ENCODE results near the gene ADAMTS14.

ADAMTS14 gene

DNA sequence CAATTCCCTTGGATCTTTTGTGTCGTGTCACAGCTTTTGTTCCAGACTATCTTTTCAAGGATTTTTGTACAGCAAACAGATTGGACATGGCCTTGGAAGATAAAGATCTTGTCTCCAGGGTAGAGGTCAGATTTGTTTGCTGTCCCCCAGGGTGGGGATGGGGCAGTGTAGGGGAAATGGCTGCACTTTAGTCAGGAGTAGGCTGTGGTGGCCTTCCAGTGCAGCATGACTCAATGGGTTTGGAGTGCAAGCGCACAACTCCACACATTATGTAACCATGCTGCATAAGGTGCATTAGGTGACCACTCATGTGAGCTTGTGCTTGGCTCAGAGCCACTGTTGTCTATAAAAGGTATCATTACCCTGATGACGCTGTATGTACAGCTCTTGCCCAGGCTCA is 23.9 kb upstream of the ADAMTS14 start:
- H4K20me1 ChIP-seq (ENCODE audit: insufficient read depth, low read length): no peaks in the 10 kb centered on the region
- H2AFZ ChIP-seq (ENCODE audit: low read depth, low read length): no peak overlapping the region
- no peaks in the 10 kb centered on the region for H3K4me1 ChIP-seq (ENCODE audit: insufficient read depth, low read length)
- no peaks in the 10 kb centered on the region for H3K36me3 ChIP-seq (ENCODE audit: insufficient read depth, low read length)
- no peak overlapping the region for H3K4me2 ChIP-seq (ENCODE audit: insufficient read depth, low read length)
- ATAC-seq (ENCODE audit: insufficient read depth, low read depth) (no peak), DNase-seq (peak; percentile 26)
- no peaks in the 10 kb centered on the region for H3K79me2 ChIP-seq (ENCODE audit: insufficient read depth, low read length)
- no peak overlapping the region for H3K27ac ChIP-seq (ENCODE audit: low read length)
- H3K9me3 ChIP-seq (ENCODE audit: insufficient read depth, low read length, severe bottlenecking): peaks cover 45% of the 10 kb centered on the region
- no peak overlapping the region for H3K9ac ChIP-seq (ENCODE audit: low read depth, low read length)
- TF ChIP-seq, protein P1, sequence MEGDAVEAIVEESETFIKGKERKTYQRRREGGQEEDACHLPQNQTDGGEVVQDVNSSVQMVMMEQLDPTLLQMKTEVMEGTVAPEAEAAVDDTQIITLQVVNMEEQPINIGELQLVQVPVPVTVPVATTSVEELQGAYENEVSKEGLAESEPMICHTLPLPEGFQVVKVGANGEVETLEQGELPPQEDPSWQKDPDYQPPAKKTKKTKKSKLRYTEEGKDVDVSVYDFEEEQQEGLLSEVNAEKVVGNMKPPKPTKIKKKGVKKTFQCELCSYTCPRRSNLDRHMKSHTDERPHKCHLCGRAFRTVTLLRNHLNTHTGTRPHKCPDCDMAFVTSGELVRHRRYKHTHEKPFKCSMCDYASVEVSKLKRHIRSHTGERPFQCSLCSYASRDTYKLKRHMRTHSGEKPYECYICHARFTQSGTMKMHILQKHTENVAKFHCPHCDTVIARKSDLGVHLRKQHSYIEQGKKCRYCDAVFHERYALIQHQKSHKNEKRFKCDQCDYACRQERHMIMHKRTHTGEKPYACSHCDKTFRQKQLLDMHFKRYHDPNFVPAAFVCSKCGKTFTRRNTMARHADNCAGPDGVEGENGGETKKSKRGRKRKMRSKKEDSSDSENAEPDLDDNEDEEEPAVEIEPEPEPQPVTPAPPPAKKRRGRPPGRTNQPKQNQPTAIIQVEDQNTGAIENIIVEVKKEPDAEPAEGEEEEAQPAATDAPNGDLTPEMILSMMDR (IDR thresholded peaks at IDR 0.05; ENCODE audit: borderline replicate concordance, extremely low read depth, low read length, poor library complexity, severe bottlenecking): no peak
- TF ChIP-seq EZH2 (IDR thresholded peaks at IDR 0.05; ENCODE audit: borderline replicate concordance, low read depth, low read length, severe bottlenecking): no peak
- no peak overlapping the region for H3K4me3 ChIP-seq (ENCODE audit: low read depth in 1 of 2, low read length in 2 of 2)
- H3K27me3 ChIP-seq (ENCODE audit: insufficient read depth, low read length, poor library complexity): no peaks in the 10 kb centered on the region

DNA sequence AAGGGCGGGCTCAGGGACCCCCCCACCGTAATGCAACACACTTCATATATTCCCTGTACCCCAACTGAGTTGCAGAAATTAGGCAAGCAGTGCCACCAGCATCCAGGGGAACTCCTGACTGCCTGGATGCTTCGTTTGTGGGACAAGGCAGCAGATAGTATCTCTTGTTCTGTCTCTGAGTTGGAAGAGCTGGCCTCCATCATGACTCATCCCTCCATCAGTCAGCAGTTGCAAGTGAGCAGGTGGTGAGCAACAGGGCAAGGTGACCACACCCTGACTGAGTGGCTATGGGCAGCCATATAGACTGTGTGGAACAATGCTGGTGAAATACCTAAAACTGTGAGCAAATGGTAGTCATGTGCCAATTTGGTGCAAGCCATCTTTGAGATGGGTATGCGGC is 22.8 kb upstream of the ADAMTS14 start:
- Histone ChIP-seq H3K4me2 (ENCODE audit: insufficient read depth, low read length) (no peak overlapping the region), H3K9me3 (ENCODE audit: insufficient read depth, low read length, severe bottlenecking) (peaks cover 45% of the 10 kb centered on the region), H3K36me3 (ENCODE audit: insufficient read depth, low read length) (no peaks in the 10 kb centered on the region), H3K27ac (ENCODE audit: low read length) (no peak overlapping the region), H3K79me2 (ENCODE audit: insufficient read depth, low read length) (no peaks in the 10 kb centered on the region), H4K20me1 (ENCODE audit: insufficient read depth, low read length) (no peaks in the 10 kb centered on the region), H3K4me1 (ENCODE audit: insufficient read depth, low read length) (no peaks in the 10 kb centered on the region), H3K4me3 (ENCODE audit: low read depth in 1 of 2, low read length in 2 of 2) (no peak overlapping the region), H2AFZ (ENCODE audit: low read depth, low read length) (no peak overlapping the region), H3K27me3 (ENCODE audit: insufficient read depth, low read length, poor library complexity) (no peaks in the 10 kb centered on the region), H3K9ac (ENCODE audit: low read depth, low read length) (no peak overlapping the region)
- DNase-seq: no peak
- ATAC-seq (ENCODE audit: insufficient read depth, low read depth): no peak
- no peak for TF ChIP-seq EZH2 (IDR thresholded peaks at IDR 0.05; ENCODE audit: borderline replicate concordance, low read depth, low read length, severe bottlenecking)
- TF ChIP-seq, protein P1 (IDR thresholded peaks at IDR 0.05; ENCODE audit: borderline replicate concordance, extremely low read depth, low read length, poor library complexity, severe bottlenecking): no peak

DNA sequence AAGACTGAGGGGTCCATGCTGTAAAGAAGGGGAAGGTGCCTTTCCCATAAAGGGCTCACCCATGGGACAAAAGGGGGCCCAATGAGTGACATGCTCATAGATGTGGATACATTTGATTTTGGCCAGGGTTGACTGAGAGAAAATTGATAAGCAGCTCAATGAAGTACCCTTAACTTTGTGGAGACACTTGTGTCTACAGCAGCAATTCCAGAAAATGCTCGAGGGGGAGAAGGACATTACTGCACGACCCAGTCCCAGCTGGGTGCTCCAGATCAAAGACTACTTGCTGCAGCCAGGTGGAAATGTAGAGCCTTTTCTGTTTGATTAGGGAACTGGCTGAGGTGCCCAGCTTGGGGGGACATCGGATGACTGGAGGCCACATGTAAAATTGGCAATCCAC is 22.2 kb upstream of the ADAMTS14 start:
- no peak overlapping the region for H3K4me3 ChIP-seq (ENCODE audit: low read depth in 1 of 2, low read length in 2 of 2)
- no peaks in the 10 kb centered on the region for H3K27me3 ChIP-seq (ENCODE audit: insufficient read depth, low read length, poor library complexity)
- H3K9ac ChIP-seq (ENCODE audit: low read depth, low read length): no peak overlapping the region
- H3K4me1 ChIP-seq (ENCODE audit: insufficient read depth, low read length): no peaks in the 10 kb centered on the region
- H3K36me3 ChIP-seq (ENCODE audit: insufficient read depth, low read length): no peaks in the 10 kb centered on the region
- H4K20me1 ChIP-seq (ENCODE audit: insufficient read depth, low read length): no peaks in the 10 kb centered on the region
- H2AFZ ChIP-seq (ENCODE audit: low read depth, low read length): no peak overlapping the region
- TF ChIP-seq, protein P1 (IDR thresholded peaks at IDR 0.05; ENCODE audit: borderline replicate concordance, extremely low read depth, low read length, poor library complexity, severe bottlenecking): no peak
- no peak for TF ChIP-seq EZH2 (IDR thresholded peaks at IDR 0.05; ENCODE audit: borderline replicate concordance, low read depth, low read length, severe bottlenecking)
- H3K9me3 ChIP-seq (ENCODE audit: insufficient read depth, low read length, severe bottlenecking): peaks cover 45% of the 10 kb centered on the region
- no peak overlapping the region for H3K27ac ChIP-seq (ENCODE audit: low read length)
- H3K4me2 ChIP-seq (ENCODE audit: insufficient read depth, low read length): no peak overlapping the region
- H3K79me2 ChIP-seq (ENCODE audit: insufficient read depth, low read length): no peaks in the 10 kb centered on the region
- DNase-seq (no peak), ATAC-seq (ENCODE audit: insufficient read depth, low read depth) (no peak)

DNA sequence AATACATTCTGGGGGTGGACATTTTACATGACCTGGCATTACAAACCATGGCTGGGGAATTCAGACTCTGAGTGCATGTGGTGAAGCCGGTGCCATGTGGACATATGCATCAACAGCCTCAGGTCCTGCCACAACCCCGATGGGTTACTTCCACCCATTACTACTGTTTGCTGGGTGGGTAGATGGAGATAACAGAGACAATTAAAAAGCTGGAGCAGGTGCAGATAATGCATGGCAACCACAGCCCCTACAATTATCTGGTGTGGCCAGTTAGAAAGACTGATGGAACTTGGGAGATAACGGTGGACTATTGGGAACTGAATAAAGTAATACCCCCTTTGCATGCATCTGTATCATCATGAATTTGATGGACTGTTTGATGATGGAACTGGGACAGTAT is 21.6 kb upstream of the ADAMTS14 start:
- TF ChIP-seq, protein P1 (IDR thresholded peaks at IDR 0.05; ENCODE audit: borderline replicate concordance, extremely low read depth, low read length, poor library complexity, severe bottlenecking): no peak
- no peak for TF ChIP-seq EZH2 (IDR thresholded peaks at IDR 0.05; ENCODE audit: borderline replicate concordance, low read depth, low read length, severe bottlenecking)
- H3K4me1 ChIP-seq (ENCODE audit: insufficient read depth, low read length): no peaks in the 10 kb centered on the region; the same call in 1 of the 2 replicates
- no peak for DNase-seq
- H3K79me2 ChIP-seq (ENCODE audit: insufficient read depth, low read length): no peaks in the 10 kb centered on the region
- H3K4me3 ChIP-seq (ENCODE audit: low read depth in 1 of 2, low read length in 2 of 2): no peak overlapping the region
- no peak overlapping the region for H2AFZ ChIP-seq (ENCODE audit: low read depth, low read length)
- H3K36me3 ChIP-seq (ENCODE audit: insufficient read depth, low read length): no peaks in the 10 kb centered on the region
- no peak for ATAC-seq (ENCODE audit: insufficient read depth, low read depth)
- H3K4me2 ChIP-seq (ENCODE audit: insufficient read depth, low read length): no peak overlapping the region
- no peaks in the 10 kb centered on the region for H4K20me1 ChIP-seq (ENCODE audit: insufficient read depth, low read length)
- H3K9me3 ChIP-seq (ENCODE audit: insufficient read depth, low read length, severe bottlenecking): peaks cover 45% of the 10 kb centered on the region
- no peaks in the 10 kb centered on the region for H3K27me3 ChIP-seq (ENCODE audit: insufficient read depth, low read length, poor library complexity)
- H3K9ac ChIP-seq (ENCODE audit: low read depth, low read length): no peak overlapping the region
- H3K27ac ChIP-seq (ENCODE audit: low read length): no peak overlapping the region
